Ascending aorta (tissue), 2 donors: Measurements from ENCODE around the gene MAFF. TPM values are rescaled to one million over a fixed set of nuclear protein-coding genes. Genes with fewer than 3 reads are reported as not detected.

Experiments used
- DNase-seq, 2 donors: peaks; one replicate each; pipeline ENCODE4 v3.0.0-alpha.2; 2019; ENCODE audit warnings: low spot score in 2 of 2
- H3K27ac ChIP-seq, 2 donors: fragments of 200-600 bp; sonication (generic); one replicate each; pipeline ENCODE4 v1.5.1; 2016 to 2017; ENCODE audit warnings: mild to moderate bottlenecking in 1 of 2
- H3K27me3 ChIP-seq: fragments of 200-600 bp; sonication (generic); one replicate; pipeline ENCODE4 v1.5.1; 2017
- H3K36me3 ChIP-seq, 2 donors: fragments of 200-600 bp; sonication (generic); one replicate each; pipeline ENCODE4 v1.5.1; 2016
- H3K4me1 ChIP-seq, 2 donors: fragments of 200-600 bp; sonication (generic); one replicate each; pipeline ENCODE4 v1.5.1; 2016 to 2017; ENCODE audit warnings: mild to moderate bottlenecking in 1 of 2
- H3K4me3 ChIP-seq, 2 donors: fragments of 200-600 bp; sonication (generic); one replicate each; pipeline ENCODE4 v1.5.1; 2016 to 2017; ENCODE audit warnings: mild to moderate bottlenecking in 1 of 2
- H3K9me3 ChIP-seq, 2 donors: fragments of 200-600 bp; sonication (generic); one replicate each; pipeline ENCODE4 v1.5.1; 2016
- intact Hi-C: fragments of 100-400 bp; cut with DNase I; formaldehyde crosslinking; loops from one replicate; pipeline ENCODE4 v1.15.1; 2023
- total RNA-seq: library from RNA; depleted of rRNA; stranded (reverse); fragments of >200 nt; gene quantifications from one replicate; pipeline ENCODE4 v1.1.0, GENCODE V29; 2016
- TF ChIP-seq, protein P1 (sequence below), 3 experiments: fragments of 200-600 bp in 2 of 3; fragments of 450-650 bp in 1 of 3; sonication (generic) in 2 of 3; IDR thresholded peaks; one replicate each; pipeline ENCODE4 v1.5.1; 2016 to 2019; ENCODE audit warnings: antibody characterized with exemption in 3 of 3, mild to moderate bottlenecking in 1 of 3, moderate library complexity in 1 of 3

The MAFF gene
- total RNA-seq, 1 donor from 2014 or later: 183 TPM

DNA sequence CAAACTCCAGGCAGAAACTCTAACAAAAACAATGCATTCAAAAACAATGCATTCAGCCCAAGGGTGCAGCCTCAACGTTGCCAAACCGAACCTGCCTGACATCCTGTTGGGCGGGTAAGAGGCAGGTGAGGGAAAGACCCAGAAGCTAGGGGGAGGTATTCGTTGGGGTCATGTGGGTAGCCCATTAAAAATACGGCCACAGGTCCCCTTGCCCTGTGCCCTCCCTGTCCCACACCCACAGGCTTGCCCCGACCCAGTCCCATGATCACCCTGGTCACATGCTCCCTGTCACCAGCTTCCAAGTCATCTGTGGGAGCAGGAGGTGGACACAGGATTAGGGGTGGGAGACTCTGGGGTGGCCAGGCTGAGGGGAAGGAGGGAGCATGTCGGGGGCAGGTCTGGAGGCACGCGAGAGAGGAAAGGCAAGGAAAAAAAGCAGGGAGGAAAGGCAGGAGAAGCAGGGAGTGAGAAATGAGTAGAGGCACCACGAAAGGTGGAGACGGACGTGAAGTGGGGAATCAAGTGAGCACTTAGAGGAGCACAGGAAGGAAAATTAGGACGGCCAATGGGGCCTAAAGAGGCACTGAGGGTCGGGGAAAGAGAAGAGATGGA lies 20.8 kb upstream of the MAFF start:
- DNase-seq: no peak

DNA sequence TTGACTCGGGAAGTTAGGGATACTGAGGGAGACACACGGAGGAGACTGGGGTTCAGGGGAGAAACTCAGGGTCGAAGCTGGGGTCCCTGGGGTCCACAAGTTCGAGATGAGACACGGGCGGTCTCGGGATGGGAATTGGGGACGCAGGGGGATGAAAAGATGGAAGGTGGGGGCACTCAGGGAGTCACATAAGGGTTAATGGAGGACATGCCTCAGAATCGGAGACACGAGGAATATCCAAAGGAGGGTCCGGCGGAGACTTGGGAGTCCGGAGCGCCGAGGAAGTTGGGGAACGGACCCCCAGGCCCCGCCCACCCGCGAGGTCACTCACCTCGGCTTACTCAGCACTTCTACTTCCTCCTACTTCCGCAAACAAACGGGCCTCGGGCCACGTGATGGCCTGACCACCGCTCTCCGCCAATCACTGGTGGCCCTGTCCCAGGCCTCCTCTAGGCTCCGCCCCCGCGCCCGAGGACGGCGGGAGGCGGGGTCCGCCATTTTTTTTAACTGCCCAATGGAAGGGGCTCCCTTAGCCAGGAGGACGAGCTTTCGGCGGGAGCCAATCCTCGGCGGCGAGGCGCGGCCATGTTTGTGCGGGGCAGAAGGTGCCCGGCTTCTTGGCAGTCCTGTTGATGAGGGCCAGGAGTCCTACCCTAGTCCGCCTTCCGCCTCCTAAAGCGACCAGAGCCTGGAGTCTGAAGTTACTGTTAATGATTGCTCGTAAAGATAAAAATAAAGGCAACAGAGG lies 20.2 kb upstream of the MAFF start, which contains the start of gene PLA2G6:
TSS of gene PLA2G6 (minus strand) at position 378 of the 748 bp plus-strand sequence. CDS start 12,404 bp downstream, outside the sequence.
- Histone ChIP-seq H3K9me3 (no peaks in the 10 kb centered on the region), H3K27me3 (no peaks in the 10 kb centered on the region), H3K27ac (peak within 1 kb of the TSS; percentile 81 to 82), H3K4me1 (peaks cover 7 to 18% of the 10 kb centered on the region in 2 donors), H3K4me3 (peak within 1 kb of the TSS; percentile 56 to 67), H3K36me3 (no peaks in the 10 kb centered on the region)
- TF ChIP-seq, protein P1, sequence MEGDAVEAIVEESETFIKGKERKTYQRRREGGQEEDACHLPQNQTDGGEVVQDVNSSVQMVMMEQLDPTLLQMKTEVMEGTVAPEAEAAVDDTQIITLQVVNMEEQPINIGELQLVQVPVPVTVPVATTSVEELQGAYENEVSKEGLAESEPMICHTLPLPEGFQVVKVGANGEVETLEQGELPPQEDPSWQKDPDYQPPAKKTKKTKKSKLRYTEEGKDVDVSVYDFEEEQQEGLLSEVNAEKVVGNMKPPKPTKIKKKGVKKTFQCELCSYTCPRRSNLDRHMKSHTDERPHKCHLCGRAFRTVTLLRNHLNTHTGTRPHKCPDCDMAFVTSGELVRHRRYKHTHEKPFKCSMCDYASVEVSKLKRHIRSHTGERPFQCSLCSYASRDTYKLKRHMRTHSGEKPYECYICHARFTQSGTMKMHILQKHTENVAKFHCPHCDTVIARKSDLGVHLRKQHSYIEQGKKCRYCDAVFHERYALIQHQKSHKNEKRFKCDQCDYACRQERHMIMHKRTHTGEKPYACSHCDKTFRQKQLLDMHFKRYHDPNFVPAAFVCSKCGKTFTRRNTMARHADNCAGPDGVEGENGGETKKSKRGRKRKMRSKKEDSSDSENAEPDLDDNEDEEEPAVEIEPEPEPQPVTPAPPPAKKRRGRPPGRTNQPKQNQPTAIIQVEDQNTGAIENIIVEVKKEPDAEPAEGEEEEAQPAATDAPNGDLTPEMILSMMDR (IDR thresholded peaks at IDR 0.05): no peak
- peak; percentile 97 to 99 for DNase-seq
- intact Hi-C loops: loop anchor here (1.0 to 5.0 kb wide), 3 partner anchors 20 to 69 kb away; partner anchors contain the start of genes BAIAP2L2 and MAFF

More for the DNA sequence above, 20.8 kb upstream of the MAFF start:
- peak overlapping the region; percentile 81 to 82 for H3K27ac ChIP-seq
- TF ChIP-seq, protein P1 (IDR thresholded peaks at IDR 0.05): no peak
- H3K4me1 ChIP-seq: peaks cover 9 to 20% of the 10 kb centered on the region in 2 donors
- H3K36me3 ChIP-seq: no peaks in the 10 kb centered on the region
- intact Hi-C loops: loop anchor here (1.0 to 5.0 kb wide), 3 partner anchors 20 to 69 kb away; partner anchors contain the start of genes BAIAP2L2 and MAFF
- H3K9me3 ChIP-seq: no peaks in the 10 kb centered on the region
- H3K4me3 ChIP-seq: peak overlapping the region; percentile 56 to 67
- no peaks in the 10 kb centered on the region for H3K27me3 ChIP-seq

DNA sequence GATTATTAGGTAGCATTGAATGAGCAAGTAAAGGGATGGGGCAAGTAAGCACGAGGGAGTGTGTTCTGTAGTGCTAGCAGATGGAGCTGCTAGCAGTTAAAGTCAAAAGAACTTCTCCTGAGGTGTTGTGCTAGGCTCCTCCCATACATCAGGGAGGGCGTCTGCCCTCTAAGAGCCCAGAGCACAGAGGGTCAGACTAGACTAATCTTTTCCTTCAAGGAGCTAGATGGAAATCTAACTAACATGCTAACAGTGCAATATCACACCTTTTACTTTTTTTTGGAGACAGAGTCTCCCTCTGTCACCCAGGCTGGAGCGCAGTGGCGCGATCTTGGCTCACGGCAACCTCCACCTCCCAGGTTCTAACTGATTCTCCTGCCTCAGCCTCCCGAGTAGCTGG lies 17.0 kb upstream of the MAFF start:
- DNase-seq: no peak
- H3K4me3 ChIP-seq: no peak overlapping the region
- intact Hi-C loops: loop anchor here (5.0 kb wide), 2 partner anchors 33 to 72 kb away; partner anchors contain the start of gene BAIAP2L2

DNA sequence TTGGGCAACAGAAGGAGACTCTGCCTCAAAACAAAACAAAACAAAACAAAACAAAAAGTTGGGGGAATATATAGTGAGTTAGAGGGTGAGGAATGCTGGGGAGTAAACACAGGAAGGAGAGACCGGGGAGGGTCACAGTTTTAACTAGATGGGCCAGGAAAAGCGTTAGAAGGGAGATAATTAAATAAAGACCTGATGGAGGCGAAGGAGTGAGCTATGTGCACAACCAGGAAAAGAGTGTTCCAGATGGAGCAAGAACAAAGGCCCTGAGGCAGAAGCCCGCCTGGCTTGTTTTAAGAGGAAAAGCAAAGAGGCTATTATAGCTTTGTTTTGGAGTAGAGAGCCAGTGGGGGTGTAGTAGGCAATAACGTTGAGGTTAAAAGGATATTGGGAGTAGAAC lies 15.4 kb upstream of the MAFF start:
- no peak overlapping the region for H3K27ac ChIP-seq

More for the DNA sequence above, 17.0 kb upstream of the MAFF start:
- H3K4me1 ChIP-seq: peaks cover 3 to 10% of the 10 kb centered on the region in 2 donors
- H3K27ac ChIP-seq: no peak overlapping the region
- TF ChIP-seq, protein P1 (IDR thresholded peaks at IDR 0.05): no peak
- no peaks in the 10 kb centered on the region for H3K9me3 ChIP-seq
- H3K36me3 ChIP-seq: no peaks in the 10 kb centered on the region
- no peaks in the 10 kb centered on the region for H3K27me3 ChIP-seq

DNA sequence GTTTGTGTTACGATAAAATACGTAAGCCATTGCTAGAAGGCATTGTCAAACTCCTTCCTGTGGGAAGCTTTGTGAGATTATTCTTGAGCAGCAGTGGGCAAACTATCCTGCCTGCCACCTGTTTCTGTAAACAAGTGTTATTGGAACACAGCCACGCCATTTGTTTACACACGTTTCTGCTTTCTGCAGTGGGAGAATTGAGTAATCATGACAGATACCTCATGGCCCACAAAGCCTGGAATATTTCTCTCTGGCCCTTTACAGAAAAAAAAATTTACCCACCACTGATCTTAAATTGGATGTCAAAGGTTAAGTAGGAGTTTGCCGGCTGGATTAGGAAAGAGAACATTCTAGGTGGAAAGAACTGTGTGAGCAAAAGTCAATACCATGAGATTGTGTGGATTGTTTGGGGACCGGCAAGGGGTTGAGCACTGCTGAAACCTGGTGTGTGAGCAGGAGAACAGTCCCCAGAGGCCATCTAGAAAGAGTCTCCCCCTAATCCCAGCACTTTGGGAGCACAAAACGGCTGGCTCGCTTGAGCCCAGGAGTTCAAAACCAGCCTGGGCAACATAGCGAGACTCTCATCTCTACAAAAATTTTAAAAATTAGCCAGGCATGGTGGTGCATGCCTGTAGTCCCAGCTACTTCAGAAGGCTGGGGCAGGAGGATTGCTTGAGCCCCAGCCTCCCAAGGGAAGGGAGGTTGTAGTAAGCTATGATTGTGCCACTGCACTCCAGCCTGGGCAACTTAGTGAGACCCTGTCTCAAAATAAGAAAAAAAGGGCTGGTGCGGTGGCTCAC lies 14.2 kb upstream of the MAFF start:
- Histone ChIP-seq H3K36me3 (no peaks in the 10 kb centered on the region), H3K27me3 (no peaks in the 10 kb centered on the region), H3K4me1 (peaks cover 0 to 6% of the 10 kb centered on the region in 2 donors), H3K9me3 (no peaks in the 10 kb centered on the region), H3K4me3 (no peak overlapping the region), H3K27ac (no peak overlapping the region)
- intact Hi-C loops: no loop called here
- TF ChIP-seq, protein P1 (IDR thresholded peaks at IDR 0.05): no peak
- no peak for DNase-seq

More for the DNA sequence above, 15.4 kb upstream of the MAFF start:
- Histone ChIP-seq H3K9me3 (no peaks in the 10 kb centered on the region), H3K36me3 (no peaks in the 10 kb centered on the region), H3K4me3 (no peak overlapping the region), H3K4me1 (peaks cover 0 to under 1% of the 10 kb centered on the region in 2 donors), H3K27me3 (no peaks in the 10 kb centered on the region)
- no peak for DNase-seq
- intact Hi-C loops: no loop called here
- TF ChIP-seq, protein P1 (IDR thresholded peaks at IDR 0.05): no peak
